Tongue (tissue), 2 donors: Measurements from ENCODE around the gene GRID2IP. TPM values are rescaled to one million over a fixed set of nuclear protein-coding genes. Genes with fewer than 3 reads are reported as not detected.

Source experiments
- DNase-seq: peaks from one replicate; pipeline ENCODE4 v3.0.0-alpha.2; 2015
- total RNA-seq: library from RNA; depleted of rRNA; stranded (reverse); fragments of >200 nt; gene quantifications from one replicate; pipeline ENCODE4 v1.2.3, GENCODE V29; 2014

GRID2IP gene
- total RNA-seq, 1 donor from 2014 or later: 0.31 TPM

- no peak for DNase-seq
These were observed 30.9 kb downstream of the GRID2IP start for GRCh38 chr7:6520163-6520981.

GRCh38 chr7:6516387-6516983 lies 34.8 kb downstream of the GRID2IP start:
- peak; percentile 89 for DNase-seq

- no peak for DNase-seq
These were observed 37.7 kb downstream of the GRID2IP start for GRCh38 chr7:6513541-6513940.

GRCh38 chr7:6512892-6513291 lies 38.4 kb downstream of the GRID2IP start:
- DNase-seq: no peak

GRCh38 chr7:6510476-6511133 lies 40.7 kb downstream of the GRID2IP start:
- DNase-seq: no peak

- DNase-seq: no peak
These were observed 42.3 kb downstream of the GRID2IP start for GRCh38 chr7:6508950-6509349.

- DNase-seq: no peak
These were observed 42.7 kb downstream of the GRID2IP start for GRCh38 chr7:6508539-6508938.

- no peak for DNase-seq
These were observed 43.4 kb downstream of the GRID2IP start for GRCh38 chr7:6507906-6508305.

- DNase-seq: no peak
These were observed 45.3 kb downstream of the GRID2IP start for GRCh38 chr7:6505685-6506559.

- no peak for DNase-seq
These were observed 46.3 kb downstream of the GRID2IP start for GRCh38 chr7:6504996-6505395.

GRCh38 chr7:6502886-6503285 lies 48.4 kb downstream of the GRID2IP start:
- DNase-seq: no peak

- no peak for DNase-seq
These were observed 49.4 kb downstream of the GRID2IP start for GRCh38 chr7:6501586-6502564.

GRCh38 chr7:6500691-6501090 lies 50.6 kb downstream of the GRID2IP start:
- peak; percentile 14 for DNase-seq

GRCh38 chr7:6497994-6498393 lies 53.3 kb downstream of the GRID2IP start:
- no peak for DNase-seq

- DNase-seq: no peak
These were observed 53.7 kb downstream of the GRID2IP start for GRCh38 chr7:6497637-6497905.

GRCh38 chr7:6496842-6497636 lies 54.2 kb downstream of the GRID2IP start:
- DNase-seq: no peak

GRCh38 chr7:6495597-6496262 lies 55.5 kb downstream of the GRID2IP start:
- no peak for DNase-seq

- no peak for DNase-seq
These were observed 56.9 kb downstream of the GRID2IP start for GRCh38 chr7:6494365-6494764.

- DNase-seq: no peak
These were observed 60.1 kb downstream of the GRID2IP start for GRCh38 chr7:6491194-6491593.

GRCh38 chr7:6489612-6490011 lies 61.6 kb downstream of the GRID2IP start:
- no peak for DNase-seq
